H9 (cell line): ENCODE results near the gene KRTAP12-3. TPM values are rescaled to one million over a fixed set of nuclear protein-coding genes. Genes with fewer than 3 reads are reported as not detected.

Source experiments
- DNase-seq: peaks from one replicate; pipeline ENCODE4 v3.0.0-alpha.2; 2017
- H2AFZ ChIP-seq: one replicate; pipeline ENCODE4 v1.6.1; 2013; ENCODE audit warnings: mild to moderate bottlenecking, low read length, control low read depth, moderate library complexity
- H2AK5ac ChIP-seq: 2 replicates; pipeline ENCODE4 v1.6.1; 2013; ENCODE audit warnings: low read length, control low read depth, mixed read lengths; ENCODE audit not compliant: insufficient read length
- H2BK120ac ChIP-seq: one replicate; pipeline ENCODE4 v1.6.1; 2013; ENCODE audit warnings: low read depth, mild to moderate bottlenecking, low read length, control low read depth, inconsistent platforms; ENCODE audit not compliant: poor library complexity, severe bottlenecking
- H2BK12ac ChIP-seq: 2 replicates; pipeline ENCODE4 v1.6.1; 2013; ENCODE audit warnings: low read length, control low read depth, mixed read lengths, low read depth; ENCODE audit not compliant: insufficient read length
- H2BK15ac ChIP-seq: 2 replicates; pipeline ENCODE4 v1.6.1; 2013; ENCODE audit warnings: low read depth, low read length, control low read depth
- H2BK20ac ChIP-seq: one replicate; pipeline ENCODE4 v1.6.1; 2013; ENCODE audit warnings: low read depth, mild to moderate bottlenecking, low read length, control low read depth, inconsistent platforms; ENCODE audit not compliant: poor library complexity, severe bottlenecking
- H2BK5ac ChIP-seq: 2 replicates; pipeline ENCODE4 v1.6.1; 2013; ENCODE audit warnings: low read length, control low read depth, mixed read lengths; ENCODE audit not compliant: insufficient read length
- H3K14ac ChIP-seq: 2 replicates; pipeline ENCODE4 v1.6.1; 2013; ENCODE audit warnings: low read length, control low read depth; ENCODE audit not compliant: insufficient read depth
- H3K18ac ChIP-seq: 2 replicates; pipeline ENCODE4 v1.6.1; 2013; ENCODE audit warnings: low read depth, mild to moderate bottlenecking, mixed read lengths, low read length, control low read depth; ENCODE audit not compliant: insufficient read length
- H3K23ac ChIP-seq: 2 replicates; pipeline ENCODE4 v1.6.1; 2013; ENCODE audit warnings: low read length, control low read depth, mixed read lengths, low read depth; ENCODE audit not compliant: insufficient read length
- H3K23me2 ChIP-seq: 2 replicates; pipeline ENCODE4 v1.6.1; 2013; ENCODE audit warnings: low read depth, mild to moderate bottlenecking, mixed read lengths, low read length, control low read depth; ENCODE audit not compliant: insufficient read length, poor library complexity, severe bottlenecking
- H3K27ac ChIP-seq: 2 replicates; pipeline ENCODE4 v1.5.1; 2013; ENCODE audit warnings: low read length, control low read depth, mixed read lengths, low read depth; ENCODE audit not compliant: insufficient read length
- H3K27me3 ChIP-seq: 2 replicates; pipeline ENCODE4 v1.6.1; 2013; ENCODE audit warnings: low read length, control low read depth, inconsistent platforms; ENCODE audit not compliant: insufficient read depth
- H3K4ac ChIP-seq: 2 replicates; pipeline ENCODE4 v1.6.1; 2013; ENCODE audit warnings: low read depth, mild to moderate bottlenecking, control low read depth, inconsistent platforms, low read length, moderate library complexity
- H3K4me1 ChIP-seq: 2 replicates; pipeline ENCODE4 v1.6.1; 2013; ENCODE audit warnings: low read length, control low read depth, inconsistent platforms; ENCODE audit not compliant: insufficient read depth
- H3K4me2 ChIP-seq: 2 replicates; pipeline ENCODE4 v1.6.1; 2013; ENCODE audit warnings: low read length, control low read depth, mixed read lengths; ENCODE audit not compliant: insufficient read length, insufficient read depth
- H3K56ac ChIP-seq: 2 replicates; pipeline ENCODE4 v1.6.1; 2013; ENCODE audit warnings: low read depth, mild to moderate bottlenecking, mixed read lengths, low read length, control low read depth; ENCODE audit not compliant: insufficient read length
- H3K79me1 ChIP-seq: 2 replicates; pipeline ENCODE4 v1.6.1; 2013; ENCODE audit warnings: low read depth, mild to moderate bottlenecking, moderate library complexity, low read length, control low read depth, inconsistent platforms; ENCODE audit not compliant: insufficient read depth, poor library complexity, severe bottlenecking
- H3K79me2 ChIP-seq: 2 replicates; pipeline ENCODE4 v1.6.1; 2013; ENCODE audit warnings: low read length, control low read depth, inconsistent platforms; ENCODE audit not compliant: insufficient read depth
- H3K9ac ChIP-seq: 2 replicates; pipeline ENCODE4 v1.6.1; 2013; ENCODE audit warnings: low read length, control low read depth, mixed read lengths; ENCODE audit not compliant: insufficient read length; ENCODE audit errors: extremely low read depth
- H3K9me3 ChIP-seq: one replicate; pipeline ENCODE4 v1.6.1; 2013; ENCODE audit warnings: low read depth, low read length, inconsistent platforms; ENCODE audit not compliant: control insufficient read depth
- H3T11ph ChIP-seq: one replicate; pipeline ENCODE4 v1.6.1; 2013; ENCODE audit warnings: mild to moderate bottlenecking, low read length, control low read depth, inconsistent platforms
- H4K20me1 ChIP-seq: one replicate; pipeline ENCODE4 v1.6.1; 2013; ENCODE audit not compliant: control insufficient read depth, insufficient read length, insufficient read depth
- H4K5ac ChIP-seq: 2 replicates; pipeline ENCODE4 v1.6.1; 2013; ENCODE audit warnings: low read depth, mild to moderate bottlenecking, mixed read lengths, low read length, control low read depth; ENCODE audit not compliant: insufficient read length
- H4K8ac ChIP-seq: replicated peaks from 2 replicates; pipeline ENCODE4 v1.6.1; 2013; ENCODE audit warnings: low read length, control low read depth, mixed read lengths, low read depth; ENCODE audit not compliant: insufficient read length
- H4K91ac ChIP-seq: 2 replicates; pipeline ENCODE4 v1.6.1; 2013; ENCODE audit warnings: low read depth, mild to moderate bottlenecking, moderate library complexity, mixed read lengths, low read length, control low read depth; ENCODE audit not compliant: insufficient read length
- H3K27ac Mint-ChIP-seq, 3 experiments: 2 replicates in 2 of 3; 3 replicates in 1 of 3; pipeline ENCODE4 v1.8.0; 2020 to 2021; ENCODE audit warnings: mixed read lengths in 3 of 3, mild to moderate bottlenecking in 1 of 3, moderate library complexity in 1 of 3
- H3K27me3 Mint-ChIP-seq: 2 replicates; pipeline ENCODE4 v1.8.0; 2021; ENCODE audit warnings: low read depth, mild to moderate bottlenecking, moderate library complexity, mixed read lengths
- H3K36me3 Mint-ChIP-seq, 3 experiments: 2 replicates in 2 of 3; 3 replicates in 1 of 3; pipeline ENCODE4 v1.8.0; 2020 to 2021; ENCODE audit warnings: low read depth in 3 of 3, mixed read lengths in 3 of 3; ENCODE audit not compliant: insufficient read depth in 1 of 3
- H3K4me1 Mint-ChIP-seq, 2 experiments: 2 replicates each; pipeline ENCODE4 v1.8.0; 2020; ENCODE audit warnings: mixed read lengths in 2 of 2
- H3K4me3 Mint-ChIP-seq, 2 experiments: 2 replicates in 1 of 2; 3 replicates in 1 of 2; pipeline ENCODE4 v1.8.0; 2020 to 2021; ENCODE audit warnings: mild to moderate bottlenecking in 2 of 2, mixed read lengths in 2 of 2, moderate library complexity in 1 of 2
- H3K9me3 Mint-ChIP-seq, 2 experiments: 2 replicates in 1 of 2; 3 replicates in 1 of 2; pipeline ENCODE4 v1.8.0; 2020; ENCODE audit warnings: mild to moderate bottlenecking in 2 of 2, mixed read lengths in 2 of 2, moderate library complexity in 1 of 2
- WGBS: extraction: QIAGEN DNeasy Blood & Tissue Kit; methylation state at CpG from one replicate; pipeline ENCODE4 v1.1.7; 2013; ENCODE audit warnings: missing lambda C conversion rate, low lambda C conversion rate, mixed read lengths; ENCODE audit not compliant: insufficient read length; ENCODE audit errors: extremely low coverage; 5-methylcytosine and 5-hydroxymethylcytosine counted together
- total RNA-seq: library from RNA; stranded (reverse); gene quantifications from 2 replicates; pipeline ENCODE4 v1.2.1, GENCODE V29; 2021
- TF ChIP-seq, protein P1 (sequence below): fragments of 200-600 bp; sonication (generic); conservative IDR thresholded peaks from 3 replicates; pipeline ENCODE4 v1.8.0; 2021; ENCODE audit warnings: antibody characterized with exemption, mild to moderate bottlenecking

The KRTAP12-3 gene
- total RNA-seq, 1 experiment from 2014 or later: not detected

- TF ChIP-seq, protein P1, sequence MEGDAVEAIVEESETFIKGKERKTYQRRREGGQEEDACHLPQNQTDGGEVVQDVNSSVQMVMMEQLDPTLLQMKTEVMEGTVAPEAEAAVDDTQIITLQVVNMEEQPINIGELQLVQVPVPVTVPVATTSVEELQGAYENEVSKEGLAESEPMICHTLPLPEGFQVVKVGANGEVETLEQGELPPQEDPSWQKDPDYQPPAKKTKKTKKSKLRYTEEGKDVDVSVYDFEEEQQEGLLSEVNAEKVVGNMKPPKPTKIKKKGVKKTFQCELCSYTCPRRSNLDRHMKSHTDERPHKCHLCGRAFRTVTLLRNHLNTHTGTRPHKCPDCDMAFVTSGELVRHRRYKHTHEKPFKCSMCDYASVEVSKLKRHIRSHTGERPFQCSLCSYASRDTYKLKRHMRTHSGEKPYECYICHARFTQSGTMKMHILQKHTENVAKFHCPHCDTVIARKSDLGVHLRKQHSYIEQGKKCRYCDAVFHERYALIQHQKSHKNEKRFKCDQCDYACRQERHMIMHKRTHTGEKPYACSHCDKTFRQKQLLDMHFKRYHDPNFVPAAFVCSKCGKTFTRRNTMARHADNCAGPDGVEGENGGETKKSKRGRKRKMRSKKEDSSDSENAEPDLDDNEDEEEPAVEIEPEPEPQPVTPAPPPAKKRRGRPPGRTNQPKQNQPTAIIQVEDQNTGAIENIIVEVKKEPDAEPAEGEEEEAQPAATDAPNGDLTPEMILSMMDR: no peak
- H2BK20ac ChIP-seq: no peak overlapping the region
- no peak overlapping the region for H3K9ac ChIP-seq
- no peak overlapping the region for H3K27ac Mint-ChIP-seq
- no peak overlapping the region for H3K4me2 ChIP-seq
- no CpG with 5 or more reads among the region's 26 CpGs for WGBS
- H2BK15ac ChIP-seq: no peak overlapping the region
- no peak overlapping the region for H3K14ac ChIP-seq
- H2AK5ac ChIP-seq: no peak overlapping the region
- no peaks in the 10 kb centered on the region for H3K79me2 ChIP-seq
- no peak overlapping the region for H4K91ac ChIP-seq
- DNase-seq: no peak
- H3K27ac ChIP-seq: no peak overlapping the region
- no peak overlapping the region for H3K56ac ChIP-seq
- H3K4me1 ChIP-seq: no peaks in the 10 kb centered on the region
- H3K23me2 ChIP-seq: no peaks in the 10 kb centered on the region
- H3K9me3 ChIP-seq: peaks cover 9% of the 10 kb centered on the region
- peaks cover 7% of the 10 kb centered on the region; the same call in 1 of the 2 replicates for H3K27me3 Mint-ChIP-seq
- no peaks in the 10 kb centered on the region for H3K79me1 ChIP-seq
- no peak overlapping the region for H3T11ph ChIP-seq
- peaks cover 24 to 27% of the 10 kb centered on the region in 2 experiments for H3K4me1 Mint-ChIP-seq
- peaks cover 8 to 26% (median 21%) of the 10 kb centered on the region in 3 experiments for H3K36me3 Mint-ChIP-seq
- no peak overlapping the region for H3K23ac ChIP-seq
- peaks cover 33 to 38% of the 10 kb centered on the region in 2 experiments for H3K9me3 Mint-ChIP-seq
- H4K5ac ChIP-seq: no peak overlapping the region
- no peak overlapping the region for H3K18ac ChIP-seq
- H3K27me3 ChIP-seq: no peaks in the 10 kb centered on the region
- no peak overlapping the region for H2BK5ac ChIP-seq
- H4K8ac ChIP-seq: no peak overlapping the region
- H2BK120ac ChIP-seq: no peak overlapping the region
- H4K20me1 ChIP-seq: no peaks in the 10 kb centered on the region
- no peak overlapping the region for H2BK12ac ChIP-seq
- no peak overlapping the region for H3K4ac ChIP-seq
- H2AFZ ChIP-seq: no peak overlapping the region
- no peak overlapping the region for H3K4me3 Mint-ChIP-seq
Measured at GRCh38 chr21:44613386-44614155, 44.2 kb upstream of the KRTAP12-3 start.
